Keratinocyte (primary cell): ENCODE results near the gene SEZ6.

Experiments used
- CTCF ChIP-seq, 3 experiments: IDR thresholded peaks in 1 of 3; conservative IDR thresholded peaks in 1 of 3; optimal IDR thresholded peaks in 1 of 3; 2 replicates in 2 of 3; 3 replicates in 1 of 3; pipeline versions ENCODE3 to v1.5.1; 2011; ENCODE audit warnings: low read length in 3 of 3, mild to moderate bottlenecking in 3 of 3, moderate library complexity in 2 of 3, control low read depth in 1 of 3, inconsistent platforms in 1 of 3; ENCODE audit not compliant: insufficient read depth in 2 of 3; ENCODE audit errors: extremely low read depth in 1 of 3
- EZH2 ChIP-seq: IDR thresholded peaks from one replicate; pipeline ENCODE4 v1.6.1; 2012; ENCODE audit warnings: inconsistent platforms, mild to moderate bottlenecking, low read length, moderate library complexity

- TF ChIP-seq EZH2 (no peak), CTCF (optimal IDR thresholded peaks at IDR 0.05 in 1 of 3, IDR thresholded peaks at IDR 0.05 in 1 of 3, conservative IDR thresholded peaks at IDR 0.05 in 1 of 3; ENCODE audit: extremely low read depth in 1 of 3, insufficient read depth in 2 of 3, low read length in 3 of 3) (no peak)
Observed at GRCh38 chr17:29041091-29041490, 35.3 kb upstream of the SEZ6 start.
